HG02943 (cell line): ENCODE data around the gene SHB.

Source experiments
- ATAC-seq: cut with Tn5 transposase; IDR thresholded peaks from one replicate; pipeline ENCODE4 v1.9.1; 2021; ENCODE audit warnings: mild to moderate bottlenecking, low read depth, moderate library complexity; ENCODE audit not compliant: unreplicated experiment

The SHB gene

GRCh38 chr9:37944266-37944650 lies 124.8 kb downstream of the SHB start:
- ATAC-seq, result no peak

GRCh38 chr9:37943345-37944265 lies 125.4 kb downstream of the SHB start:
- ATAC-seq, result no peak

GRCh38 chr9:37942621-37943344 lies 126.2 kb downstream of the SHB start:
- no peak for ATAC-seq

- no peak for ATAC-seq
Measured at GRCh38 chr9:37941253-37941652, 127.8 kb downstream of the SHB start.

GRCh38 chr9:37939575-37940095 lies 129.4 kb downstream of the SHB start:
- no peak for ATAC-seq

- ATAC-seq, result no peak
Measured at GRCh38 chr9:37938121-37938891, 130.7 kb downstream of the SHB start.

GRCh38 chr9:37937366-37937765 lies 131.7 kb downstream of the SHB start:
- no peak for ATAC-seq

- no peak for ATAC-seq
Measured at GRCh38 chr9:37936965-37937364, 132.1 kb downstream of the SHB start.

- ATAC-seq, result no peak
Measured at GRCh38 chr9:37936376-37936775, 132.7 kb downstream of the SHB start.

- ATAC-seq, result no peak
Measured at GRCh38 chr9:37935096-37935495, 133.9 kb downstream of the SHB start.

- no peak for ATAC-seq
Measured at GRCh38 chr9:37931592-37931991, 137.4 kb downstream of the SHB start.

- no peak for ATAC-seq
Measured at GRCh38 chr9:37929441-37929895, 139.6 kb downstream of the SHB start.

- no peak for ATAC-seq
Measured at GRCh38 chr9:37928552-37929430, 140.2 kb downstream of the SHB start.

GRCh38 chr9:37927601-37928551 lies 141.2 kb downstream of the SHB start:
- no peak for ATAC-seq

GRCh38 chr9:37927132-37927531 lies 141.9 kb downstream of the SHB start:
- no peak for ATAC-seq

GRCh38 chr9:37926737-37927118 lies 142.3 kb downstream of the SHB start:
- no peak for ATAC-seq

GRCh38 chr9:37925786-37926736 lies 143.0 kb downstream of the SHB start:
- no peak for ATAC-seq

GRCh38 chr9:37925006-37925405 lies 144.0 kb downstream of the SHB start:
- no peak for ATAC-seq
